NCI-H1694 (cell line): ENCODE results near the gene PCCB.
"Not testable (repeated sequence)": the region's sequence is repeated elsewhere in the genome, so short reads cannot be mapped to it uniquely, and the experiment has no call there.

Source experiments
- DNase-seq: peaks from one replicate; lab custom pipeline; 2025; lab: John Stamatoyannopoulos, UW

The PCCB gene

GRCh38 chr3:136250059-136250902 lies at the start of gene PCCB:
Gene PCCB, plus strand, starts transcription at chr3:136250340. Its CDS starts 36 bp downstream, at chr3:136250376.
- DNase-seq: peak; percentile 91

- no peak for DNase-seq
Observed at GRCh38 chr3:136207489-136208115, 42.5 kb upstream of the PCCB start.

- no peak for DNase-seq
Observed at GRCh38 chr3:136209921-136210320, 40.2 kb upstream of the PCCB start.

GRCh38 chr3:136211547-136211946 lies 38.6 kb upstream of the PCCB start:
- DNase-seq: no peak

- DNase-seq: not testable (repeated sequence)
Observed at GRCh38 chr3:136222746-136223145, 27.4 kb upstream of the PCCB start.

GRCh38 chr3:136232413-136232812 lies 17.7 kb upstream of the PCCB start:
- DNase-seq: no peak

GRCh38 chr3:136235545-136235944 lies 14.6 kb upstream of the PCCB start:
- no peak for DNase-seq

GRCh38 chr3:136236109-136236508 lies 14.0 kb upstream of the PCCB start:
- DNase-seq: no peak

GRCh38 chr3:136237103-136237502 lies 13.0 kb upstream of the PCCB start:
- no peak for DNase-seq

- DNase-seq: no peak
Observed at GRCh38 chr3:136237961-136238649, 12.0 kb upstream of the PCCB start.

- DNase-seq: no peak
Observed at GRCh38 chr3:136239094-136239493, 11.0 kb upstream of the PCCB start.

GRCh38 chr3:136245691-136246090 lies 4.4 kb upstream of the PCCB start:
- no peak for DNase-seq

GRCh38 chr3:136247436-136247835 lies 2.7 kb upstream of the PCCB start:
- no peak for DNase-seq

GRCh38 chr3:136247855-136248590 lies 2.1 kb upstream of the PCCB start:
- no peak for DNase-seq

GRCh38 chr3:136249091-136249490 lies 1.0 kb upstream of the PCCB start:
- no peak for DNase-seq

GRCh38 chr3:136249593-136249992 lies 547 bp upstream of the PCCB start:
- DNase-seq: no peak

- DNase-seq: peak; percentile 32
Observed at GRCh38 chr3:136250903-136251460, 842 bp downstream of the PCCB start.

- no peak for DNase-seq
Observed at GRCh38 chr3:136251511-136251910, 1.4 kb downstream of the PCCB start.

- DNase-seq: no peak
Observed at GRCh38 chr3:136255672-136256406, 5.7 kb downstream of the PCCB start.

- no peak for DNase-seq
Observed at GRCh38 chr3:136258199-136258598, 8.1 kb downstream of the PCCB start.

- DNase-seq: no peak
Observed at GRCh38 chr3:136261826-136262225, 11.7 kb downstream of the PCCB start.
